HepG2 (cell line): Measurements from ENCODE around the gene MCC.

Source experiments
- CTCF ChIP-seq: sonication (generic); formaldehyde crosslinking; IDR thresholded peaks from 2 replicates; pipeline ENCODE4 v1.5.0; 2020; ENCODE audit warnings: mild to moderate bottlenecking, missing genetic modification reagents, moderate library complexity
- EZH2 ChIP-seq: conservative IDR thresholded peaks from 2 replicates; pipeline ENCODE4 v1.6.1; 2012; ENCODE audit warnings: mild to moderate bottlenecking, low read depth, low read length, moderate library complexity
- MED8 ChIP-seq: sonication (generic); formaldehyde crosslinking; IDR thresholded peaks from 2 replicates; pipeline ENCODE4 v1.8.1; 2023; ENCODE audit warnings: mild to moderate bottlenecking, missing genetic modification reagents; ENCODE audit not compliant: insufficient replicate concordance
- NFE2L1 ChIP-seq: sonication (generic); formaldehyde crosslinking; IDR thresholded peaks from 2 replicates; pipeline ENCODE4 v1.4.0; 2020; ENCODE audit warnings: missing genetic modification reagents, mild to moderate bottlenecking, borderline replicate concordance
- NR3C1 ChIP-seq: sonication (generic); formaldehyde crosslinking; IDR thresholded peaks from 2 replicates; pipeline ENCODE4 v1.4.0; 2020; ENCODE audit warnings: missing genetic modification reagents
- SIN3A ChIP-seq: IDR thresholded peaks from 2 replicates; pipeline ENCODE4 v1.6.1; 2011; ENCODE audit warnings: low read depth, mild to moderate bottlenecking, control low read depth, low read length, borderline replicate concordance
- SMC3 ChIP-seq: IDR thresholded peaks from 2 replicates; pipeline ENCODE4 v1.6.1; 2011; ENCODE audit warnings: low read length, improper control_type of control experiment
- SP5 ChIP-seq: IDR thresholded peaks from 2 replicates; pipeline ENCODE4 v1.6.1; 2016; ENCODE audit warnings: low read depth, borderline replicate concordance
- ZBTB21 ChIP-seq: sonication (generic); formaldehyde crosslinking; IDR thresholded peaks from 2 replicates; pipeline ENCODE4 v1.4.0; 2020; ENCODE audit warnings: missing genetic modification reagents
- ZBTB49 ChIP-seq: sonication (generic); formaldehyde crosslinking; IDR thresholded peaks from 2 replicates; pipeline ENCODE4 v1.4.0; 2020; ENCODE audit warnings: missing genetic modification reagents, borderline replicate concordance
- ZNF274 ChIP-seq: sonication (generic); formaldehyde crosslinking; IDR thresholded peaks from 2 replicates; pipeline ENCODE4 v1.5.1; 2020; ENCODE audit warnings: mild to moderate bottlenecking, missing genetic modification reagents

GRCh38 chr5:113053511-113053995, 434.7 kb downstream of the MCC start:
- TF ChIP-seq ZNF274 (CRISPR knock-in tag) = no peak
- no peak for TF ChIP-seq NFE2L1
- TF ChIP-seq CTCF (CRISPR knock-in tag) = no peak
- TF ChIP-seq SP5 = no peak
- no peak for TF ChIP-seq NR3C1 (CRISPR knock-in tag)
- TF ChIP-seq MED8 (CRISPR knock-in tag) = no peak
- TF ChIP-seq ZBTB49 (CRISPR knock-in tag) = no peak
- TF ChIP-seq SMC3 = no peak
- no peak for TF ChIP-seq EZH2
- TF ChIP-seq SIN3A = no peak
- TF ChIP-seq ZBTB21 (CRISPR knock-in tag) = no peak
